ENCODE measurements around the gene CDH13.

CDH13 gene

GRCh38 chr16:83742124-83742899 lies 1115.5 kb downstream of the CDH13 start:
- peak; percentile 31 for DNase-seq

- no peak for DNase-seq
Measured at GRCh38 chr16:83743241-83743640, 1116.5 kb downstream of the CDH13 start.

- no peak for DNase-seq
Measured at GRCh38 chr16:83743720-83744119, 1117.0 kb downstream of the CDH13 start.

DNA sequence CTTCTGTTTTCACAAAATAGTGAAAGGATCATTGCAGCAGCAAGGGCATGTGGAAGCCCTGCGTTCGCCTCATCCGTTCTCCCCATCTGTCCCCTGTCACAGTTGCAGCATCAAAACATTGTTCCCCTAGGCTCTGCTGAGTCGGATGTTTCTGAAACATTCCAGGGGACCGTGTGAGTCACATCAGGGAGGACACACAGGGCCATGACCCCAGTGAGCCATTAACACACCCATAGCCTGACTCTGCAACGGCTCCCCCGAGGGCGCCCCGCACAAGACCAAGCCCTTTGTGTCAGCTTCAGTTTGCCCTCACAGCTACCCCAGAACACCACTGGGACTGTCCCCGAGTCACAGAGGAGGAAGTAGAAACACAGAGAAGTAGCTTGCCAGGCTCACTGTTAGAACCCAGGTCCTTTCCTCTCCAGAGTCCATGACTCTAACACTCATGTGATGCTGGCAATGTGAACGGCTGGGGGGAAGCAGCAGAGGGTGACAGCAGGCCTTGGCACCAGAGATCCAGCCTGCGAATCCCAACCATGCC lies 1117.7 kb downstream of the CDH13 start:
- DNase-seq: peak; percentile 56

DNA sequence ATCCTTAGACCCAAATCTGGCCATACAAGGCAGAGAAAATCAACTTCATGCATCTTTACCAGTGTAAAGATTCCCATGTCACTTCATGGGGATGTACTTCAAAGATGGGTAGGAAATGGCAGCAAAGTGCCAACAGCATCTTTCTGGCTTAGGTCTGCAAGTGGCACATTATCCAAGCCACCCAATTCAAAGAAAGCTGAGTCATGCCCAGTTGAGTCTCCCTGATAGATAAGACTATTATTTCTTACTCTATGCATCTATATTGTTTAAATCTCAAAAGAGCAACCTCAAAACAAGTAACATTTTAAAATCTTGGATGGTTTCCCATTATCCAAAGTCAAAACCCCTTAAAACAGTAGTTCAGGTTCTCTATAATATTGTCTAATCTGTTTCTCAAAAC lies 1119.8 kb downstream of the CDH13 start:
- DNase-seq: no peak

DNA sequence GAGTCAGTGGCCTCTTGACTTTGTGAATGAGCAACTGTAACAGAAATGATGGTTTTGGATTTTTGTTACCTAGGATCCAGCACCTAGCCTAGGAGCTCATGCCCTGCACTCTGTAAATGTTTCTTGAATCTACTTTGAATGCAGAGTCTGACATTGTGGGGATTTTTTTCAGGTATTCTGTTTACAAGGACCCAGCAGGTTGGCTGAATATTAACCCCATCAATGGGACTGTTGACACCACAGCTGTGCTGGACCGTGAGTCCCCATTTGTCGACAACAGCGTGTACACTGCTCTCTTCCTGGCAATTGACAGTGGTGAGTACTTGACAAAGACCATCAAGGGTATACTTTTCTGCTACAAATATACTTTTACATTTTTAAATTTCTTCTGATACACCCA lies 1121.2 kb downstream of the CDH13 start:
- no peak for DNase-seq

DNA sequence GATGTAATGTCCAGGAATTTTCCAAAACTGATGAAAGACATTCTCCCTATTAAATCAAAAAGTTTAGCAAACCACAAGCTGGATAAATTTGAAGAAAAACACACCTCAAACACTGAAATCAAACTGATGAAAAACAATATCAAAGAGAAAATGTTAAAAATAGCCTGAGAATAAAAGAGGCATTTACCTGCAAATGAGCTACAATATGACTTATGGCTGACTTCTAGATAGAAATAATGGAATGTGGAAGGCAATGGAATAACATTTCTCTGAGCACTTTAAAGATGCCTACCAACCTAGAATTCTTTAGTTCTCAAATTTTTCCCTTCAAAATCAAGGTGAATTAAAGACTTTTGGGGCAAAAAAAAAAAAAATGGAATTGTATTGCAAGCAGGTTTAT lies 1128.6 kb downstream of the CDH13 start:
- DNase-seq: no peak

DNA sequence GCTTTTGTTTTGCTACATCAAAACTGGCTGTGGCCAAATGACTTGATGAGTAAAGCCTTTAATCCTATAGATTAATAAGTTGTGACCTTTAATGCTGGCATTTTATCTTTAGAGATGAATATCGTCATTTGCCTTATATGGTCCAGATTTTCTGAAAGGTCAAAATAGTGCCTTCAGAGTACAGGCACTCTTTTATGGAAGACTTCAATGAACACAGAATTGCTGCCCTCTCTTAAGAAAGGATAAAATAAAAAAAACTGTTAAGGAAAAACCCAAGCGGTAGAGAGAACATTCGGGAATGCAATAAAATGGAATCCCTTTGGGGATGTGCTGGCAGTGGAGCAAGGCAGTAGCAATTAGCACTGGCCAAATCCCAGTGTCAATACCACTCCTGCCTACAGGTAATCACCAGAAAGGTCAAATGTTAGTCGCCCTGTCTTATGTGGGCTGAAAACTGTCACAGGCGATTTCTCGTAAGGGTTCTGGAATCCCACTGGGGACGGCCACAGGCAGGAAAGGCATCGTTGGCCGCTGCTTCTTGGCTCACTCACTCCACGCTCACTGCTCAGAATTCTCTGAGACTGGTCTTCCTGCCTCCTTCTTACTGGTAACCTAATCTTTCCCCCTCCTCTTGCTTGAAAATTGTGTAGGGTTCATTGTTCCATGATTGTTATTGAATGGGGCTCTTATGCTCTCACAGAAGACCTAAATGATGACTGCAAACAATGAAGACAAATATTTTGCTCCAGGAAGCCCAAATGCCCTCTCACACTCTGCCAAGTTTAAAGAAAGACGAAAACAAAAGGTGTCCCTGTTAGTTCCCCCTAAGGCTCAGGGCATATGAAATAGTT lies 1135.6 kb downstream of the CDH13 start:
- DNase-seq: peak; percentile 30

DNA sequence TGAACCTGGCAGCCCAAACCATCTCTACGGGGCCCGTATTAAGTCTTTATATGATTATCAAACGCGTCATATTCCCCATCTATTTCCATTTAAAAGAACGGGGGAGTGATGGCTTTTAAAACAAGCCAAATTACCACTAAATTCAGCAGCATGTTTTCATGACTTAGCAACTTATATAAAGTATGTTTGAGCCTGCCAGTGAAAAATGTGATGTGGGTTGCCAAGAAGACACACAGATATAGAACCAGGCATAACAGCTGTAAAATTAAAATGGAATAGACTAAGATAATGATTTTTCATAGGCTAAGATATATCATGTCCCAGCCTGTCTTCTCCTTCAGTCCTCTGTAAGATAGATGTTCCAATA lies 1136.2 kb downstream of the CDH13 start:
- DNase-seq: no peak

DNA sequence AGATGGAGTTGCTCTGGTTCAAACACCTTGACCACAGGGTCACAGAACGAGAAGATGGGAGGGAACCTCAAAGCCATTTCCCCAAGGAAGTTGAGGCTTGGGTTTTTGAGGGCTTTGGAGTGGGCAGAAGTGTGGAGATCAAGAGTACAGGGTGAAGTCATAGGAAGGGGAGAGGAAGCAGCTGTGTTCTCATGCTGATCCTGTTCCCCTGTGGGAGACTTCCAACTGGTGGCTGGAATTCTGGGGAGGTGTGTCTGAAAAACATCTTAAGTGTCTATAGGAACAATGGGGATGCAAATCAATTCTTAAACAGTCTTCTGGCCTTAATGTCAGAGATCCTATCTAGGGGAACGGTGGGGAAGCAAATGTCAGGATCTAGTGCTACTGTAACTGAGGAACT lies 1142.2 kb downstream of the CDH13 start:
- no peak for DNase-seq

- DNase-seq: no peak
Measured at GRCh38 chr16:83769397-83770008, 1142.7 kb downstream of the CDH13 start.

DNA sequence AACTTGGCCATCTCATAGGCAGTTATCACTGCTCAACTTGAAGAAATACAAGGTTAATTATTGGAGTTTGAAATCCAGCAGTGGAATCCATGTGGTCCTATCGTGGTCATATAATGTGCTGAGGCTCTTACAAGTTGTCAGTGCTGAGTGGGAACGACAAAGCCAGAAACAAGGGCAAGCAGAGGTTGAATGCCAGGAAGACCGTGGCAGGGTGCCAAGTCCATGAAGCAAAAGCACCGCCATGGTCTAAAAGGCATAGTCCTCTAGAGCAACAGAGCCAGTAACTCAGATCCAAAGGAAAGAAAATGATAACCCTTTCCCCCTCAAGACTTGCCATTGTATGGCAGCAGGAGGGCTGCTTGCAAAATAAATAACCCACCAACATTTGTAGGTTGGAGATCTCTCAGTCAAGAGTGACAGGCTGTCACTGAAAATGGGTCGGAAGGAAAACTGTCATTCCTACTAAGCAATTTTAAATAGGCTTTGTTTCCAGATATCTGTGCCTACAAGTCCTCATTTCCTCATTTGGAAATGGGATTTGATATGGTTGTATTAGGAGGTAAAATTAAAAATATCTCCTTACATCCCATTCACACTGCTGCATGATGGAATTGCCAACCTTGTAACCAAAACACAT lies 1144.7 kb downstream of the CDH13 start:
- DNase-seq: no peak

GRCh38 chr16:83772806-83773205 lies 1146.0 kb downstream of the CDH13 start:
- no peak for DNase-seq

DNA sequence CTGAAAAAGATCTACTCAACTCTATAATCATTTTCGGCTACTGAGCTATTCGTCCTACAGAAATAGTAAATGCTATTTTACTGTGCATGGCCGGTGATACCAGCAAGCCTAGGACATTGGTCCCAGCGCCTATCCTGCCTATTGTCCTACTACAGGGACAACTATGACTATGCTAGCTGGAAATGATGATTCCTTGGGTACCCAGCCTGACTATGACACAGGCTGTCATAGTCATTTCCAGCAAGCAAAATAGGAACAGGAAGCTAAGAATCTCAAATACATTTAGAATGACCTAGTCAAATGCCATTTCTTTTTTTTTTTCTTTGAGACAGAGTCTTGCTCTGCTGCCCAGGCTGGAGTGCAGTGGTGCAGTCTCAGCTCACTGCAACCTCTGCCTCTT lies 1147.3 kb downstream of the CDH13 start:
- no peak for DNase-seq

DNA sequence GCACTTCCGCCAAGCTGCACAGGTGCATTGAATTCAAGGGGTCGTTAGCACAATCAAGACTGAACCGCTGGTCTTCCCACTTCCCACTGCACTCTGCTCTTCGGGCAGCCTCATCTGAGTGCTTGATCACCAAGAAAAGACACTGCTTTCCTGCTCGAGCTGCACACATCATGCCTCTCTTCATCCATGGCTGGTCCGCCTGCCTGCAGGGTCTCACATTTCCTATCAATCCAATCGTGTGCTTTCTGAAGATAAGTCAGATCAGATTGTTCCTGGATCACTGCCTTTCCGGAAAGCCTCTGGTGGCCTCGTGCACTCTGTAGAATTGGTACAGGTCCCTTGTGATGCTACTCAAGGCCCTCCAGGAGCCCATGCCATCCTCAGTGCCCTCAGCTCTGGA lies 1150.2 kb downstream of the CDH13 start:
- DNase-seq: peak; percentile 63

GRCh38 chr16:83779886-83780285 lies 1153.1 kb downstream of the CDH13 start:
- no peak for DNase-seq

DNA sequence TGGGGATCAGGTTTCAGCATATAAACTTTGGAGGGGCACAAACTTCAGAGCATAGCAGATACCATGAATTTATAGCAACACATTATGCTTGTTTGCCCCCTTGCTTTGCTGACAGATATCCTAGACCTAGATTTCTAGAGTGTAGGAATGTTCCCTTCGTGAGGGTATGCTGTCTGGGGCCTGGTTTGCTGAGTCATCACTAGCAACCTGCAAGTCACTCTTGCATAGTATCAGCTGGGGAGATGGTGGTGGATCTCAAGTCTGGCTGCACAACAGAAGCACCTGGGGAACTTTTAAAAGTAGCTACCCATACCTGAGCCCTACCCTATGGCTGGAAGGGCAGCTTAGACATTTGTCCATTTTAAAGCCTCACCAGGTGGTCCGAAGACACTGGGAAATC lies 1158.7 kb downstream of the CDH13 start:
- no peak for DNase-seq

DNA sequence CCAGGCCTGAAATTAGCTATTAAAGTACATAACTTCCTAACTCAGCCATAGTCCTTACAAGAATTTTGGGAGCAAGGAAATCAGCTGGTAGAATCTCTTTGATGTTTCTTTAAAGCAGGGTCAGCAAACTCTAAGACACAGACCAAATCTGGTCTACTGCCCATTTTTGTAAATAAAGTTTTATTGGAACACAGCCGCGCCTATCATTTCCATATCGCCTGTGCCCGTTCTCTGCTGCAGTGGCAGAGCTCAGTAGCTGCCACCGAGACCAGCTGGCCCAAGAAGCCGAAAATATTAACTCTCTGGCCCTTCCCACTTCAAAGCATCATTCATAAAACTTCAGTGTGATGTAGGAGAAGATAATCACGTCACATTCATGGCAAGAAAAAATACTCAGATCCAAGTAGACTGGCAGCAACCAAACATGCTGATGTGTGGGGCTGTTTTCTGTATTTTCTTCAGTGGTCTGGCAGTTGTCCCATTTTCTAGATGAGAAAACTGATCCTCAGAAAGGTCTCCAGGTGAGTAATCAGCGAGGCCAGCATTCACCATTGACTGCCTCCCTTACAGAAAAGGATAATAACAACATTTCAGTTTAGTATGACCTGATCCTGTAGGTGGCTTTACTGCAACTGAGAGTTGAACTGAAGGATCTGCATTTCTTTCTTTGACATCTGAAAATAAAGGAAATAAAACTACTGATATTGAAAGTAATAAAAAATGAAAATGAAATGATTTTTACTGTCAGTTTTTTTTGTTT lies 1163.1 kb downstream of the CDH13 start:
- no peak for DNase-seq

GRCh38 chr16:83791916-83792315 lies 1165.1 kb downstream of the CDH13 start:
- peak; percentile 54 for DNase-seq

- no peak for DNase-seq
Measured at GRCh38 chr16:83792391-83792790, 1165.6 kb downstream of the CDH13 start.

- DNase-seq: no peak
Measured at GRCh38 chr16:83793179-83793578, 1166.4 kb downstream of the CDH13 start.

DNA sequence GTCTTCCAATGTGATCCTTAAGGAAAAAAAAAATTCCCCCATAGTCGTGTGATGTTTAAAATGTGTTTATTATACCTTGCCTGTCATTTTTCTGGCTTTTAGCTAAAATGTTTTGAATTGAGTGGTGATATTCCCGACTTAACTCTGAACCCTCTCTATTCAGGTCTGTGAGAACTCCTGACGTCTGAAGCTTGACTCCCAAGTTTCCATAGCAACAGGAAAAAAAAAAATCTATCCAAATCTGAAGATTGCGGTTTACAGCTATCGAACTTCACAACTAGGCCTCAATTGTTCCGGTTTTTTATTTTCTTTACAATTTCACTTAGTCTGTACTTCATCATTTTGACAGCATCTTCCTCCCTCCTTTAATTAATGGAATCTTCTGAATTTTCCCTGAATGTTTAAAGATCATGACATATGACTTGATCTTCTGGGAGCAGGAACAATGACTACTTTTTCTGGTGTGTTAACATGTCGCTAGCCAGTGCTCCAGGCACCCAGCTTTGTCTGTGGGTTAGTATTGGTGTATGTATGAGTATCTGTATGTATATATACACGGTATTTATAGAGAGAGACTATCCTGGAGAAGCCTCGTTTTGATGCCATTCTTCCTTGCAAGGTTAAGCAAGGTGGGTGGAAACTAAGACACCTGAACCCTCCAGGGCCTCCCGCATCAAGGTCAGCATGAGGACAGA lies 1168.2 kb downstream of the CDH13 start:
- DNase-seq: no peak
